NCI-H82 treated with DMSO at 0.1 percent for 48 hours (cell line): ENCODE results near the gene MAX.
"Not testable (repeated sequence)": the region's sequence is repeated elsewhere in the genome, so short reads cannot be mapped to it uniquely, and the experiment has no call there.

Experiments used
- DNase-seq: peaks from one replicate; lab custom pipeline; 2025; ENCODE audit not compliant: unreplicated experiment; lab: John Stamatoyannopoulos, UW

The MAX gene

GRCh38 chr14:65040666-65041433 lies 61.5 kb downstream of the MAX start:
- DNase-seq: no peak

- no peak for DNase-seq
These were observed 63.4 kb downstream of the MAX start for GRCh38 chr14:65038966-65039365.

- no peak for DNase-seq
These were observed 67.3 kb downstream of the MAX start for GRCh38 chr14:65035049-65035448.

- DNase-seq: no peak
These were observed 68.3 kb downstream of the MAX start for GRCh38 chr14:65034021-65034420.

GRCh38 chr14:65033181-65033580 lies 69.1 kb downstream of the MAX start:
- DNase-seq: no peak

- DNase-seq: no peak
These were observed 70.0 kb downstream of the MAX start for GRCh38 chr14:65032319-65032718.

- DNase-seq: not testable (repeated sequence)
These were observed 71.0 kb downstream of the MAX start for GRCh38 chr14:65031321-65031720.

- DNase-seq: no peak
These were observed 73.4 kb downstream of the MAX start for GRCh38 chr14:65028937-65029336.

GRCh38 chr14:65027127-65027799 lies 75.1 kb downstream of the MAX start:
- no peak for DNase-seq

GRCh38 chr14:65026526-65026925 lies 75.8 kb downstream of the MAX start:
- no peak for DNase-seq

GRCh38 chr14:65025818-65026217 lies 76.5 kb downstream of the MAX start:
- DNase-seq: no peak
